Neural cell (in vitro differentiated cells): ENCODE data around the gene CHST6. TPM values are rescaled to one million over a fixed set of nuclear protein-coding genes. Genes with fewer than 3 reads are reported as not detected.

Source experiments
- H2AFZ ChIP-seq: fragments of 200-600, 300-800 bp; sonication (generic), shearing (Covaris generic); 2 replicates; pipeline ENCODE4 v1.6.0; 2014; ENCODE audit warnings: low read depth, mild to moderate bottlenecking, antibody characterized with exemption, low read length, moderate library complexity
- H3F3A ChIP-seq: fragments of 200-600 bp; shearing (Covaris generic); 2 replicates; pipeline ENCODE4 v1.6.1; 2016; ENCODE audit warnings: mild to moderate bottlenecking, moderate library complexity, mixed read lengths, antibody characterized with exemption, low read length; ENCODE audit not compliant: insufficient read depth, poor library complexity, severe bottlenecking
- H3K27ac ChIP-seq: fragments of 200-600, 300-800 bp; sonication (generic), shearing (Covaris generic); 2 replicates; pipeline ENCODE4 v1.5.1; 2014; ENCODE audit warnings: mild to moderate bottlenecking, low read length, moderate library complexity
- H3K27me3 ChIP-seq: fragments of 300-800, 200-600 bp; sonication (generic), shearing (Covaris generic); 2 replicates; pipeline ENCODE4 v1.6.0; 2014; ENCODE audit warnings: mild to moderate bottlenecking, low read depth, low read length, moderate library complexity; ENCODE audit not compliant: insufficient read depth
- H3K36me3 ChIP-seq: fragments of 300-800, 200-600 bp; sonication (generic), shearing (Covaris generic); 2 replicates; pipeline ENCODE4 v1.5.1; 2014; ENCODE audit warnings: mild to moderate bottlenecking, antibody characterized with exemption, low read length, moderate library complexity; ENCODE audit not compliant: insufficient read depth
- H3K4me2 ChIP-seq: fragments of 300-800, 200-600 bp; sonication (generic), shearing (Covaris generic); 2 replicates; pipeline ENCODE4 v1.6.0; 2014; ENCODE audit warnings: mild to moderate bottlenecking, low read length
- H3K4me3 ChIP-seq: fragments of 300-800, 200-600 bp; sonication (generic), shearing (Covaris generic); 2 replicates; pipeline ENCODE4 v1.5.1; 2014; ENCODE audit warnings: mild to moderate bottlenecking, low read length, moderate library complexity
- H3K79me2 ChIP-seq: fragments of 200-600 bp; shearing (Covaris generic); replicated peaks from 2 replicates; pipeline ENCODE4 v1.6.0; 2014; ENCODE audit warnings: mild to moderate bottlenecking, low read length, moderate library complexity; ENCODE audit not compliant: insufficient read depth
- H3K9ac ChIP-seq: fragments of 300-800, 200-600 bp; sonication (generic), shearing (Covaris generic); 2 replicates; pipeline ENCODE4 v1.6.1; 2016; ENCODE audit warnings: mild to moderate bottlenecking, low read length, mixed read lengths
- H3K9me2 ChIP-seq: fragments of 200-600 bp; shearing (Covaris generic); 2 replicates; pipeline ENCODE4 v1.6.1; 2016; ENCODE audit warnings: mild to moderate bottlenecking, low read length, mixed read lengths; ENCODE audit not compliant: insufficient read depth
- H3K9me3 ChIP-seq: fragments of 200-600, 300-800 bp; sonication (generic), shearing (Covaris generic); 2 replicates; pipeline ENCODE4 v1.6.1; 2016; ENCODE audit warnings: mild to moderate bottlenecking, mixed run types, low read length, moderate library complexity, mixed read lengths
- H4K20me1 ChIP-seq: fragments of 200-600 bp; shearing (Covaris generic); 2 replicates; pipeline ENCODE4 v1.6.1; 2016; ENCODE audit warnings: mild to moderate bottlenecking, mixed run types; ENCODE audit not compliant: insufficient read depth
- CTCF ChIP-seq: fragments of 450-650 bp; IDR thresholded peaks from 2 replicates; pipeline ENCODE4 v1.5.1; 2014; ENCODE audit warnings: antibody characterized with exemption, mild to moderate bottlenecking, moderate library complexity; ENCODE audit not compliant: poor library complexity, severe bottlenecking
- EP300 ChIP-seq: fragments of 450-650 bp; conservative IDR thresholded peaks from 2 replicates; pipeline ENCODE4 v1.6.1; 2014; ENCODE audit warnings: antibody characterized with exemption, mild to moderate bottlenecking, moderate library complexity; ENCODE audit not compliant: poor library complexity, severe bottlenecking
- EZH2 ChIP-seq: fragments of 200-600, 300-800 bp; shearing (Covaris generic), sonication (generic); IDR thresholded peaks from 2 replicates; pipeline ENCODE4 v1.6.1; 2014; ENCODE audit warnings: antibody characterized with exemption, low read length, borderline replicate concordance, mild to moderate bottlenecking; ENCODE audit not compliant: insufficient read depth, poor library complexity, severe bottlenecking
- MXI1 ChIP-seq: fragments of 450-650 bp; conservative IDR thresholded peaks from 2 replicates; pipeline ENCODE4 v1.6.1; 2014; ENCODE audit warnings: antibody characterized with exemption, mild to moderate bottlenecking; ENCODE audit not compliant: poor library complexity, severe bottlenecking
- POLR2AphosphoS5 ChIP-seq: IDR thresholded peaks from 2 replicates; pipeline ENCODE4 v1.6.1; 2012
- RAD21 ChIP-seq: fragments of 450-650 bp; conservative IDR thresholded peaks from 2 replicates; pipeline ENCODE4 v1.6.1; 2014; ENCODE audit warnings: antibody characterized with exemption, mild to moderate bottlenecking, moderate library complexity
- REST ChIP-seq: IDR thresholded peaks from 2 replicates; pipeline ENCODE4 v1.6.1; 2012; ENCODE audit warnings: borderline replicate concordance
- SMC3 ChIP-seq: fragments of 450-650 bp; conservative IDR thresholded peaks from 2 replicates; pipeline ENCODE4 v1.6.1; 2014; ENCODE audit warnings: antibody characterized with exemption, mild to moderate bottlenecking, moderate library complexity; ENCODE audit not compliant: poor library complexity
- TAF1 ChIP-seq: IDR thresholded peaks from 2 replicates; pipeline ENCODE4 v1.6.1; 2012; ENCODE audit warnings: low read depth
- polyA plus RNA-seq: library from polyadenylated mRNA; depleted of rRNA; stranded (reverse); fragments of >200 nt; gene quantifications from 2 replicates; pipeline ENCODE4 v1.2.3, GENCODE V29; 2014

The CHST6 gene
- polyA plus RNA-seq, 1 donor from 2014 or later: 0.02 TPM

- no peaks in the 10 kb centered on the region for H3K27me3 ChIP-seq
- H3K79me2 ChIP-seq: no peaks in the 10 kb centered on the region
- no peaks in the 10 kb centered on the region for H4K20me1 ChIP-seq
- TF ChIP-seq CTCF: no peak
- TF ChIP-seq REST: no peak
- no peak for TF ChIP-seq SMC3
- TF ChIP-seq EP300: no peak
- TF ChIP-seq POLR2AphosphoS5: no peak
- H2AFZ ChIP-seq: no peak overlapping the region
- no peak overlapping the region for H3K4me3 ChIP-seq
- no peak overlapping the region for H3K27ac ChIP-seq
- no peaks in the 10 kb centered on the region for H3K9me3 ChIP-seq
- no peak overlapping the region for H3K9ac ChIP-seq
- no peaks in the 10 kb centered on the region for H3F3A ChIP-seq
- H3K36me3 ChIP-seq: no peaks in the 10 kb centered on the region
- no peak overlapping the region for H3K4me2 ChIP-seq
- no peaks in the 10 kb centered on the region for H3K9me2 ChIP-seq
Measured at GRCh38 chr16:75482434-75483205, 12.6 kb downstream of the CHST6 start.

DNA sequence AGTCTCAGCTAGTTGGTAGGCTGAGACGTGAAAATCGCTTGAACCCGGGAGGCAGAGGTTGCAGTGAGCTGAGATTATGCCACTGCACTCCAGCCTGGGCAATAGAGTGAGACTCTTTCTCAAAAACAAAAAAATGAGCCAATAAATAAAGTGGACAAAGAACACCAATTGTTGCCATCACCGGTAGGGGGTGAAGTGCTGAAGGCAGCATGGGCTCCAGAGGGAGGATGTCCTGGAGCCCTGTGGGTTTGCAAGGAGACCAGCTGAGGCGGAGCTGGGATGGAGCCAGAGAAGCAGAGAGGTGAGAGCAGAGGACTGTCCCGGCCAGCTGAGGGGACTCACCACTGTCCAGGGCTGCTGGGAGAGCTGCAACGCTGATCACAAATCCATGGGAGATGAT, 13.8 kb downstream of the CHST6 start:
- TF ChIP-seq TAF1: no peak
- no peak for TF ChIP-seq EZH2
- TF ChIP-seq REST: no peak
- TF ChIP-seq CTCF: no peak
- TF ChIP-seq MXI1: no peak
- no peak for TF ChIP-seq EP300
- TF ChIP-seq SMC3: no peak
- no peak for TF ChIP-seq POLR2AphosphoS5
- TF ChIP-seq RAD21: no peak
- no peak overlapping the region for H3K9ac ChIP-seq
- no peaks in the 10 kb centered on the region for H3K36me3 ChIP-seq
- H3K27ac ChIP-seq: no peak overlapping the region
- H3K27me3 ChIP-seq: no peaks in the 10 kb centered on the region
- no peaks in the 10 kb centered on the region for H3K79me2 ChIP-seq
- no peak overlapping the region for H3K4me3 ChIP-seq
- no peak overlapping the region for H2AFZ ChIP-seq
- no peaks in the 10 kb centered on the region for H3K9me2 ChIP-seq
- no peaks in the 10 kb centered on the region for H3F3A ChIP-seq
- no peak overlapping the region for H3K4me2 ChIP-seq
- no peaks in the 10 kb centered on the region for H3K9me3 ChIP-seq
- H4K20me1 ChIP-seq: no peaks in the 10 kb centered on the region
